A204.1 (cell line): ENCODE measurements around the gene TRIOBP.
"Not testable (repeated sequence)": the region's sequence is repeated elsewhere in the genome, so short reads cannot be mapped to it uniquely, and the experiment has no call there.

Experiments used
- FAIRE-seq: peaks from 2 replicates; lab custom pipeline; 2012; peaks lifted over from hg19 to GRCh38; lab: Jason Lieb, UNC

The TRIOBP gene

DNA sequence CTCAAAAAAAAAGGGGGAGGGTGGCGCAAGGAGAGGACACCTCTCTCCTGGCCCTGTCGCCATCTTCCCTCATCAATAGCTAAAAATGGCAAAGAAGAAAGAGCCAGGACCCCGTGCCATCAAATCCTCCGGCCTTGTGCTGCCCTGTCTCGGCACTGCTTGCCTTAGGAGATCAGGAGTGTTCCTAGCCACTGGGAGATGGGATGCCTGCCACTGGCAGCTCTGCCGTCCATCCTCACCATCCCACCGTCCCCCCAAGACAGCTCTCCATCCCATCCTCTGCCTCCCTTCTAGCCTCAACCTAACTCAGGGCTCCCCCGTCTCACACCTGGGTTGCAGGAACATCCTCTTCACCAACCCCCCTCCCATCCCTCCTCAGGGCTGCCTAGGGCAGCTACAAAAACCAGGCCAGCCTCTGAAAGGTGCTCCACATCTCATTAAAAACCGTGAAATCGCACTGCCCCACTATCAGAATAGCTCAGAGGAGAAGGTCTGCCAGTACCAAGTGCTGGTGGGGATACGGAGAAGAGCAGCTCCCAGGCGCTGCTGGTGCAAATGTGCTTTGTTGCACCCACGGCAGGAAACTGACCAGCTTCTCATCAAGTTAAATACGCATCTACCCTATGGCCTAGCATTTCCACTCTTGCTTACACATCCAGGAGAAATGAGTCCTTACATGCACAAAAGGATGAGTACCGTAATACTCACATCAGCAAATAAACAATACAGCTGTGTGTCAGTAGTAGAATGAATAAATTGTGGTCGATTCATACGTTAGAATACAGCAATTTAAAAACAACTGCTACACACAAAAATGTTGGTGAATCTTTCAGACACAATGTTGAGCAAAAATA is 79.2 kb downstream of the TRIOBP start:
- FAIRE-seq: no peak

DNA sequence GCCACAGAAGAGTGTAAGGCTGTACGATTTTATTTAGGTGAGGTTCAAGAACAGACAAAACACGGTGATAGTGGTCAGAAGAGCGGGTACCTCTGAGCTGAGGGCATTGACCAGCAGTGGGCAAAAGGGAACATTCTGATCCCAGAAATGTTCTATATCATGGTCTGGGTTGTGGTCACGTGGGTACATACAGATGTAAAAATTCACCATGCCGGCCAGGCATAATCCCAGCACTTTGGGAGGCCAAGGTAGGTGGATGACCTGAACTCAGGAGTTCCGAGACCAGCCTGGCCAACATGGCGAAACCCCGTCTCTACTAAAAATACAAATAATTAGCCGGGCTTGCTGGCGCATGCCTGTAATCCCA is 79.8 kb downstream of the TRIOBP start:
- FAIRE-seq: no peak

DNA sequence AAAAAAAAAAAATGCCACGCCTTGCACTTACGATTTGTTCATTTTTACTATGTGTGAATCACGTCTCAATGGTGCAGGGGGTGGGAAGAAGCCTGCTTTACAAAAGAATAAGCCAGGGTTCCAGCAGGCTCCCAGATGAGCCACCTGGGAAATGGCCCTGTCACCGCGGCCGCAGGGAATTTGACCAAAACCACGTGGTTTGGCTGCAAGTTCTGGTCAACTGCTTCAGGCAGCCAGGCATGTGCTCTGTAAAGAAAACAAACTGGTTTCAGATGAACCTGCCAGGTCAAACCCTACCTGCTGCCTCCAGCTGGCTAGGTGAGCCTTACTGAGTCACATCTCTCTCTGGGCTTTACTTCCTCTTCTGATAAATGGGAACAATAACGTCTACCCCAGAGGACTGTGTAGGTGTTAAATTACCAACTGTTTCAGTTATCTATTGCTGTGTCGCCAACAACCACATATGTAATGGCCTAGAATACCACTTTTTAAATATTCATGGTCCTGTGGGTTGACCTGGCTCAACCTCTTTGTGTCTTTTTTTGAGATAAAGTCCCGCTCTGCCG is 80.4 kb downstream of the TRIOBP start:
- no peak for FAIRE-seq

DNA sequence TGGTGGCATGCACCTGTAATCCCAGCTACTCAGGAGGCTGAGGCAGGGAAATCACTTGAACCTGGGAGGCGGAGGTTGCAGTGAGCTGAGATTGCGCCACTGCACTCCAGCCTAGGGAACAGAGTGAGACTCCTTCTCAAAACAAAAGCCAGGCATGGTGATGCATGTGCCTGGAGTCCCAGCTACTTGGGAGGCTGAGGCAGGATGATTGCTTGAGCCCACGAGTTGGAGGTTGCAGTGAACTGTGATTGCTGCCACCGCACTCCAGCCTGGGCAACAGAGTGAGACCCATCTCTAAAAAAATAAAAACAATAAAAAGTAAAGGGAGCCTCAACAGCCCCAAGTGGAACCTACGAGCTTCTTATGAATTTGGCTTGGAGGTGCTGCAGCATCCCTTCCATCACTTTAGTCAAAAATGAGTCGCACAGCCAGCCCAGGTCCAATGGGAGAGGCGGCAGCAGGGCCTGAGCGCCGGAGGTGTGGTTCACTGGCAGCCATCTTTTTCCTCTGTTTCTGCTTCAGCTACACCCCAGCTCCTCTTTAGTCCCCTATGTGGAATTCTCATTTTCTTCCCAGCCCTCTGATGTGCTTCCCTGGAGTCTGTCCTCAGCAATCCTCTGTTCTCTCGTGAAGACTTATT is 81.6 kb downstream of the TRIOBP start:
- no peak for FAIRE-seq

GRCh38 chr22:37781434-37782059 is 84.7 kb downstream of the TRIOBP start:
- FAIRE-seq: no peak

DNA sequence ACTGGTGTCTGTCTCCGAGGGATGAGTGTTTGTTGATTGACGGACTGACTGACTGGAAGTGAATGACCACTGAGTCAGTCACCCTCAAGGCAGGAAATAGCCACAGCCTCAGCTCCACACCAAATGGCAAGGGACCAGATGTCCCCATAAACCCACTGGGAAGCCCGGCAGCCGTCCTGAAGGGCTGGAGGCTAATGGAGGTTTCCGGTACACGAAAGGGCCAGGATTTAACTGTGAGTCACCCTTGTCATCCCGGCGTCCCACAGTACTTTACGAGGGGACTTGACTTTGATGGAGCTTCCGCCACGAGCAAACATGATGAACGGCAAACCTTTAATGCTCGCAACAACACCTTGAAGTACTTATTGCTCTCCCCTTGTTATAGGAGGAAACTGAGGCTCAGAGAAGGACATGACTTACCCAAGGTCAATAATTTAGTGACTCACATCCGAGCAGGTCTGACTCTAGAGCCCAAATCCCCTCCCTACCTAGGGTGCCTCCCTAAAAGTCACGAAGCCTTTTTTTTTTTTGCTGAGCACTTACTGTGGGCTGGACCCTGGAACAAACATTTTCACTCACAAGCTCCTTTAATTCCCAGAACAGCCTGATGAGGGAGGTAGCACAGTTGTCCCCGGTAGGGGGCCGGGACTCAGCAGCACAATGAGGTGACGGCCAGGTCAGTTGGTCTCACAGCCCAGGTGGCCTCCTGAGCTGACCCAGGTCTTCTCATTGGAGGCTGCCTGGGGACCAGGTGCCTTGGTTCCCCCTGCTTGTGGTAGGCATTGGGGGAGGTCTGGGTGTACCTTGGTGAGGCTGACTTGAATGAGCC is 85.7 kb downstream of the TRIOBP start:
- FAIRE-seq: no peak

DNA sequence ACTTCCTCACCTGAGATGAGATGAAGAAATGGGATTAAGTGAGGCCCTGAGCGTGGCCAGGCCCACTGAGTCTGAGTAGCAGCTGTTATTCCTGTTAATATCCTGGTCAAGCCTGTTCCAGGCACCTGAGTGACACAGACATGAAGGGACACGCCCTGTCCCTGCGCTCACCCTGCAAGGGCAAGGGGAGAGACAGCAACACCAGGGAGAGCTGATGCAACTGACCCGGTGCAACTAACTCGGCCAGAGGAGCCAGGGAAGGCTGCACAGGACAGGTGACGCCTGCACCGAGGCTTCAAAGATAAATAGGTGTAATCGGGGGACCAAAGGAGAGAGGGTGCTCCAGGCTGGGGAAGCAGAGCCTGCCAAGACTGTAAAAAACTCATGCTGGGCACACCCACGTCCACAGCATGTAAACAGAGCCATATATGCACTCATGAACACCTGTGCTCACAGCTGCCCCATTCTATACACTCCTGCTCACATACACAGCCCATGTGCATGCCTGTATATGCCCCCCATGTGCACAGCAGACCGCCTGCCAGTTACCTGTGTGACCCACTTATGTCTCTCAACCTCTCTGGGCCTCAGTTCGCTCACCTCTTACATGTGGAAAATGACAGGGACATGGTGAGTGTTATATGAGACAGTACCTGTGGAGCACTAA is 88.1 kb downstream of the TRIOBP start:
- FAIRE-seq: no peak

GRCh38 chr22:37790234-37790633 is 93.4 kb downstream of the TRIOBP start:
- FAIRE-seq: no peak

- FAIRE-seq: no peak
Measured at GRCh38 chr22:37792494-37792893, 95.6 kb downstream of the TRIOBP start.

DNA sequence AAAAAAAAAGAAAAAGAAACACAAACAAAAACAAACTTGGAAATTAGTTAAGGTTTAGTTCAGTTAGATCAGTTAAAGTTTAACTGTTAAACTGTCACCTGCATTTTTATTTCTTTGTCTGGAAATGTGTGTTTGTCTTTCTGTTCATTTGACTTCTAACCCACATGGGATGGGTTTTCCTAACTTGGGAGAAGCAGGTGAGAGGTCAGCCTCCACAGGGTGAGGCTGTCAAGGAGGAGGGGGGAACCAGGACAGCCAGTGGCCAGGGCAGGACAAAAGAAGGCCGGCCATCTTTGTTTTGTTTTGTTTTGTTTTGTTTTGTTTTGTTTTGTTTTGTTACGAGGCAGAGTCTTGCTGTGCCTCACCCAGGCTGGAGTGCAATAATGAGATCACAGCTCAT is 97.5 kb downstream of the TRIOBP start:
- FAIRE-seq: no peak

- FAIRE-seq: no peak
Measured at GRCh38 chr22:37796079-37796478, 99.2 kb downstream of the TRIOBP start.

DNA sequence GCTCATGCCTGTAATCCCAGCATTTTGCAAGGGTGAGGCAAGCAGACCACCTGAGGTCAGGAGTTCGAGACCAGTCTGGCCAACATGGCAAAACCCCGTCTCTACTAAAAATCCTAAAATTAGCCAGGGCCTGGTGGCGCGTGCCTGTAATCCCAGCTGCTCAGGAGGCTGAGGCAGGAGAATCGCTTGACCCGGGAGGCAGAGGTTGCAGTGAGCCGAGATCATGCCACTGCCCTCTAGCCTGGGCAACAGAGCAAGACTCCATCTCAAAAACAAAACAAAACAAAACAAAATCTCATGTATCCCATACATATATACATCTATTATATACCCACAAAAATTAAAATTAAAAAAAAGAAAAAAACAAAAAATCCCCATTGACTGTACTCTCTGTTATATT is 100.4 kb downstream of the TRIOBP start:
- not testable (repeated sequence) for FAIRE-seq

GRCh38 chr22:37797874-37798500 is 101.1 kb downstream of the TRIOBP start:
- FAIRE-seq: no peak

- FAIRE-seq: not testable (repeated sequence)
Measured at GRCh38 chr22:37799979-37800378, 103.1 kb downstream of the TRIOBP start.

DNA sequence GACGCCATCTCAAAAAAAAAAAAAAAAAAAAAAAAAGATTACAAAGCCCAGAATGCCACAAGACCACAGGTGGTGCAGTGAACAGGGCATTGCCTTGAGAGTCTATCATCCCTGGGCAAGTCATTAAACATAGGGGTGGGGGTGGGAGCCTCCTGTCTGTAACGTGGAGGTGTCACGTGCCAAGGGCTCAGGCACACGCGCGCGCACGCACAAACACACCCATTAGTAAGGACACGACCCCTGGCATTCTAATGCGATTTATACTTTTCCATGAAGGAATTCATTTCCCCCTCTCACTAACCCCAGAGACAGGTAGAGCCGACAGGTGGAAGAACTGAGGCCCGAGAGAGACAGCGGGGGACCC is 105.1 kb downstream of the TRIOBP start:
- FAIRE-seq: no peak

- FAIRE-seq: no peak
Measured at GRCh38 chr22:37802310-37803194, 105.7 kb downstream of the TRIOBP start.

DNA sequence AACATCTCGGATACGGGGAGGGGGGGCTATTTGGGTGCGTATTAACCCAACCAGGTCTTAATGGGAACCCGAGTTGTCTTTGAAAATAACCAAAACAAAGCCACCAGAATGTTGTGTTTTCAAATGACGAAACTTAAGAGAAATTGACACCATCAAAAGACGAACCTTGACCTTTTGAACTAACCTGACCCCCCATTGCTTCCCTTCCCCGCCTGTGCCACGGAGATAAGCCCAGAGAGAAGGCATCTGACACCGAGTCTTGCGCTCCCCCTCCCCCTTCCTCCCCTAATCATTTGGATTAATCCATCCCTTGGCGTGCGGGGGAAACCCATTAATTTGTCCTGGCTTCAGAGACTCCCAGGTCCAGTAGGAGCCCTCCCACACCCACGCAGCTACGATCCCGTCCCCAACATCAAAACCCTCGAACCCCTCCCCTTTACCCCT is 106.4 kb downstream of the TRIOBP start:
- no peak for FAIRE-seq

- no peak for FAIRE-seq
Measured at GRCh38 chr22:37803639-37804351, 106.9 kb downstream of the TRIOBP start.

- no peak for FAIRE-seq
Measured at GRCh38 chr22:37804352-37804880, 107.6 kb downstream of the TRIOBP start.
